ENCODE measurements around the gene LILRB5.

The LILRB5 gene

GRCh38 chr19:54255105-54255775 lies 1.8 kb downstream of the LILRB5 start:
- DNase-seq (ENCODE audit: low read depth in 2 of 2), result no peak
- no peak overlapping the region for H3K4me3 ChIP-seq (replicated peaks in 1 of 2; ENCODE audit: low read depth in 2 of 2, low read length in 2 of 2)
- no peak for TF ChIP-seq CTCF (IDR thresholded peaks at IDR 0.05; ENCODE audit: low read depth, low read length)

- no peak for TF ChIP-seq CTCF (IDR thresholded peaks at IDR 0.05; ENCODE audit: low read depth, low read length)
- no peak overlapping the region for H3K4me3 ChIP-seq (replicated peaks in 1 of 2; ENCODE audit: low read depth in 2 of 2, low read length in 2 of 2)
- DNase-seq (ENCODE audit: low read depth in 2 of 2), result no peak
These were observed 2.7 kb downstream of the LILRB5 start for GRCh38 chr19:54254195-54254906.

- no peak for TF ChIP-seq CTCF (IDR thresholded peaks at IDR 0.05; ENCODE audit: low read depth, low read length)
- H3K4me3 ChIP-seq (replicated peaks in 1 of 2; ENCODE audit: low read depth in 2 of 2, low read length in 2 of 2), result no peak overlapping the region
- DNase-seq (ENCODE audit: low read depth in 2 of 2), result no peak
These were observed 3.5 kb downstream of the LILRB5 start for GRCh38 chr19:54253331-54254194.

- DNase-seq (ENCODE audit: low read depth in 2 of 2), result no peak
- no peak overlapping the region for H3K4me3 ChIP-seq (replicated peaks in 1 of 2; ENCODE audit: low read depth in 2 of 2, low read length in 2 of 2)
- TF ChIP-seq CTCF (IDR thresholded peaks at IDR 0.05; ENCODE audit: low read depth, low read length), result no peak
These were observed 4.2 kb downstream of the LILRB5 start for GRCh38 chr19:54252845-54253244.

- DNase-seq (ENCODE audit: low read depth in 2 of 2), result no peak
- no peak for TF ChIP-seq CTCF (IDR thresholded peaks at IDR 0.05; ENCODE audit: low read depth, low read length)
These were observed 4.8 kb downstream of the LILRB5 start for GRCh38 chr19:54252243-54252642.

GRCh38 chr19:54248016-54248601 lies 9.0 kb downstream of the LILRB5 start:
- peak; percentile 22 to 54 for DNase-seq (ENCODE audit: low read depth in 2 of 2)
- no peak overlapping the region for H3K4me3 ChIP-seq (replicated peaks in 1 of 2; ENCODE audit: low read depth in 2 of 2, low read length in 2 of 2)

More at GRCh38 chr19:54252243-54252642, 4.8 kb downstream of the LILRB5 start:
- no peak overlapping the region for H3K4me3 ChIP-seq (replicated peaks in 1 of 2; ENCODE audit: low read depth in 2 of 2, low read length in 2 of 2)

More at GRCh38 chr19:54248016-54248601, 9.0 kb downstream of the LILRB5 start:
- TF ChIP-seq CTCF (IDR thresholded peaks at IDR 0.05; ENCODE audit: low read depth, low read length), result no peak
